ENCODE measurements around the gene MMP17. TPM values are rescaled to one million over a fixed set of nuclear protein-coding genes. Genes with fewer than 3 reads are reported as not detected.

Gene MMP17
- total and polyA plus RNA-seq, 2 donors (not counting 3 experiments of a cell fraction or from before 2014, with no cell fraction given): 3.6 to 10.8 TPM

DNA sequence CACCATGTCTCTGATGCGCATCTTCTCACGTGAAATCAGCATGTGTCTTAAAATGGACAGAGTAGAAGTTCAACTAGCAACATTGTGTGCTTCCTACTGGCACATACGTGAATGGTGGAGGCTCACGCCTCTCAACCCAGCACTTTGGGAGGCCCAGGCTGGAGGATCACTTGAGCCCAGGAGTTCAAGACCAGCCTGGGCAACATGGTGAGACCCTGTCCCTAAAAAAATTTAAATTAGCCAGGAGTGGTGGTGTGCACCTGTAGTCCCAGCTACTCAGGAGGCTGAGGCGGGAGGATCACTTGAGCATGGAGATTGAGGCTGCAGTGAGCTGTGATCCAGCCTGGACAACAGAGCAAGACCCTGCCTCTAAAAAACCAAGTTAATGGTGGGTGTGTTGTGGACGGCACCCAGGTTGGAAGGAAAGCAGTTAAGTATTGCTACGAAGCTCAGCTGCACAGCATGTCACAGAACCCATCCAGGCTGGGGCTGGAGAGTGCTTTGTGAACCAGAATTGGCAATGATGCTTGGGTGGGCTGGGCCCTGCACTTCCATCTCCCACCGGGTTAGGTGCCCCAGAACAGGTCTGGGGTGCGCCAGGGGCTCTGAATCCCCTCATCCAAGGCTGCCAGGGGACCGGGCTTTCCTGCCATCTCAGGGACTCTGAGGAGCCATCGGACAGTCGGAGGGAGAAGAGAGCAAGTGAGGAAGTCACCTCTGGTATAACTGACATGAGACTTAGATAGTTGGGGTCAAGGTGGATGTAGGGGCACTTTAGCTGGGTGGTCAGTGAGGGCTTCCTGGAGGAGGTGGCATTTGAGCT is 33.3 kb downstream of the MMP17 start:
- Histone ChIP-seq H3K27me3 (ENCODE audit: control insufficient read depth in 2 of 2, insufficient read depth in 2 of 2, low read length in 2 of 2) (no peaks in the 10 kb centered on the region), H3K9me3 (replicated peaks; ENCODE audit: control insufficient read depth, insufficient read depth, low read length) (no peaks in the 10 kb centered on the region), H2AFZ (ENCODE audit: low read depth, low read length) (no peak overlapping the region), H3K4me3 (replicated peaks in 1 of 3; ENCODE audit: insufficient read depth in 1 of 3, low read depth in 1 of 3, low read length in 3 of 3) (no peak overlapping the region), H4K20me1 (replicated peaks; ENCODE audit: control insufficient read depth, extremely low read depth, insufficient read depth, low read length) (no peaks in the 10 kb centered on the region), H3K79me2 (ENCODE audit: control insufficient read depth, insufficient read depth, low read length) (no peaks in the 10 kb centered on the region), H3K9me1 (replicated peaks; ENCODE audit: control insufficient read depth, extremely low read depth, insufficient read depth, low read length) (no peaks in the 10 kb centered on the region), H3K4me2 (ENCODE audit: insufficient read depth, low read length) (no peak overlapping the region), H3K36me3 (ENCODE audit: control insufficient read depth in 2 of 2, extremely low read depth in 1 of 2, insufficient read depth in 2 of 2, low read length in 2 of 2) (no peaks in the 10 kb centered on the region), H3K4me1 (ENCODE audit: control insufficient read depth, extremely low read depth, insufficient read depth, low read length) (no peaks in the 10 kb centered on the region), H3K9ac (replicated peaks; ENCODE audit: extremely low read depth, insufficient read depth, low read length) (no peak overlapping the region), H3K27ac (ENCODE audit: insufficient read depth, low read depth, low read length) (no peak overlapping the region)
- TF ChIP-seq MYC (IDR thresholded peaks at IDR 0.05; ENCODE audit: low read depth, low read length) (no peak), POLR2A (IDR thresholded peaks at IDR 0.05; ENCODE audit: low read depth, low read length) (no peak), FOS (IDR thresholded peaks at IDR 0.05; ENCODE audit: borderline replicate concordance, insufficient read depth, low read length) (no peak), JUN (IDR thresholded peaks at IDR 0.05; ENCODE audit: borderline replicate concordance, insufficient read depth, insufficient read length, low read depth) (no peak), GATA2 (IDR thresholded peaks at IDR 0.05; ENCODE audit: insufficient read depth, insufficient read length, low read depth, low read length) (no peak), EZH2 (IDR thresholded peaks at IDR 0.05; ENCODE audit: borderline replicate concordance, low read depth, low read length, severe bottlenecking) (no peak), POLR2AphosphoS5 (IDR thresholded peaks at IDR 0.05; ENCODE audit: insufficient read depth, low read depth, low read length) (no peak)
- TF ChIP-seq, protein P1, sequence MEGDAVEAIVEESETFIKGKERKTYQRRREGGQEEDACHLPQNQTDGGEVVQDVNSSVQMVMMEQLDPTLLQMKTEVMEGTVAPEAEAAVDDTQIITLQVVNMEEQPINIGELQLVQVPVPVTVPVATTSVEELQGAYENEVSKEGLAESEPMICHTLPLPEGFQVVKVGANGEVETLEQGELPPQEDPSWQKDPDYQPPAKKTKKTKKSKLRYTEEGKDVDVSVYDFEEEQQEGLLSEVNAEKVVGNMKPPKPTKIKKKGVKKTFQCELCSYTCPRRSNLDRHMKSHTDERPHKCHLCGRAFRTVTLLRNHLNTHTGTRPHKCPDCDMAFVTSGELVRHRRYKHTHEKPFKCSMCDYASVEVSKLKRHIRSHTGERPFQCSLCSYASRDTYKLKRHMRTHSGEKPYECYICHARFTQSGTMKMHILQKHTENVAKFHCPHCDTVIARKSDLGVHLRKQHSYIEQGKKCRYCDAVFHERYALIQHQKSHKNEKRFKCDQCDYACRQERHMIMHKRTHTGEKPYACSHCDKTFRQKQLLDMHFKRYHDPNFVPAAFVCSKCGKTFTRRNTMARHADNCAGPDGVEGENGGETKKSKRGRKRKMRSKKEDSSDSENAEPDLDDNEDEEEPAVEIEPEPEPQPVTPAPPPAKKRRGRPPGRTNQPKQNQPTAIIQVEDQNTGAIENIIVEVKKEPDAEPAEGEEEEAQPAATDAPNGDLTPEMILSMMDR (IDR thresholded peaks at IDR 0.05; ENCODE audit: extremely low read depth in 1 of 2, insufficient read depth in 1 of 2, low read depth in 1 of 2, low read length in 2 of 2): no peak
- TF ChIP-seq, protein P2, sequence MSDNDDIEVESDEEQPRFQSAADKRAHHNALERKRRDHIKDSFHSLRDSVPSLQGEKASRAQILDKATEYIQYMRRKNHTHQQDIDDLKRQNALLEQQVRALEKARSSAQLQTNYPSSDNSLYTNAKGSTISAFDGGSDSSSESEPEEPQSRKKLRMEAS (IDR thresholded peaks at IDR 0.05; ENCODE audit: insufficient read depth, insufficient read length): no peak
- FAIRE-seq (no peak), DNase-seq (ENCODE audit: low read depth, low spot score) (no peak)
- dilution Hi-C loops (cut with MboI; ENCODE audit: extremely low pct_ligation_motif_present, low sequenced_read_pairs) (no loop called here), intact Hi-C loops (cut with micrococcal nuclease) (no loop called here)
- BruUV-seq (replicated peaks): no TSS peak
- CTCF ChIA-PET: interaction anchor here (1.0 to 1.6 kb wide), 3 partner anchors 25 to 54 kb away, joined by 3 to 4 read pairs (median 4); no protein-coding TSS in a partner anchor
- POLR2A ChIA-PET: no interaction called here
